GM18867 (cell line): ENCODE results near the gene AFF1.
"Not testable (repeated sequence)": the region's sequence is repeated elsewhere in the genome, so short reads cannot be mapped to it uniquely, and the experiment has no call there.

Experiments used
- ATAC-seq: cut with Tn5 transposase; IDR thresholded peaks from one replicate; pipeline ENCODE4 v1.9.1; 2021; ENCODE audit warnings: mild to moderate bottlenecking, moderate library complexity; ENCODE audit not compliant: unreplicated experiment

AFF1 gene

DNA sequence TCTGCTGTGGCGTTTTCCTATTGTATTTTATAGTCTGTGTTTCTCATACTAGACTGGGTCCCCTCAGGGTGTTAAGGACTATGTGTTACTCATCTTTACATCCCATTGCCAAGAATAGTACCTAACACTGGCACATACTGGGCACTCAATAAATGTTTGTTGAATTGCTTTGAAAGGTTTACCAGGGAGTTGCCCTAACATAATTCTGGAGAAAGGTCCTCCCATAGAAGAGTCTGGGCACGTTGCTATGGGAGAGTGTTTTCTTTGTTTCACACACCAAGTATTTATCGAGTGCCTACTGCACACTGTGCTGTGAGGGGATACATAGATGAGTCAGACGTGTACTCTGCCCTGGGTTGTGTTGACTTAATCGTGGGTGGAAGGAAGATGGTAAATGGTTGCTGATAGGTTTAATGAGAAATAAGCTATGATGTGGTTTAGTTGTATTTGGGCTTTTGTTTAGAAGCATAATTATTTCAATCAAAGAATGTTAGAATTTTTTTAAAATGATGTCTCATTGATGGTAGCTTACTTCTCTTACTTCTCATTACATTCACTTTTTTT is 42.9 kb downstream of the AFF1 start:
- ATAC-seq, result peak; percentile 92

DNA sequence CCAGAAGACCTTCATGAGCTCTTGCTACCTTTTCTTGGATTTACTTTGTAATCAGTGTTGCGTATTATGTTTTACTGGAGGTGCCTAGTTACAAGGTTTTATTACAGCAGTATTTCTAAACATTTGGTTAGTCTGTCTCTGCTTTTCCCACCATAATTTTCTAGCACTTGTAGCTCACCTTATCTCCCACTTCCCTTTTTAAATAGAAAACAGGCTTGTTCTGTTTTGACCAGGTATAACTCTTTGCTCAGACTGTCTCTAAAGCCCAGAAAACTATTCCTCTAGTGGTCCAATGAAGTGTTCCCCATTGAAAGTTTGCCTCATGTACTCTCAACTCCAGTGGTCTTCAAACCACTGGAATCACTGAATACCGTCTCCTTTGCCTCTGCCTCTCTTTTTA is 43.9 kb downstream of the AFF1 start:
- no peak for ATAC-seq

GRCh38 chr4:86980230-86980629 is 45.4 kb downstream of the AFF1 start:
- ATAC-seq, result no peak

- ATAC-seq, result no peak
These were observed 47.0 kb downstream of the AFF1 start for GRCh38 chr4:86981789-86982188.

DNA sequence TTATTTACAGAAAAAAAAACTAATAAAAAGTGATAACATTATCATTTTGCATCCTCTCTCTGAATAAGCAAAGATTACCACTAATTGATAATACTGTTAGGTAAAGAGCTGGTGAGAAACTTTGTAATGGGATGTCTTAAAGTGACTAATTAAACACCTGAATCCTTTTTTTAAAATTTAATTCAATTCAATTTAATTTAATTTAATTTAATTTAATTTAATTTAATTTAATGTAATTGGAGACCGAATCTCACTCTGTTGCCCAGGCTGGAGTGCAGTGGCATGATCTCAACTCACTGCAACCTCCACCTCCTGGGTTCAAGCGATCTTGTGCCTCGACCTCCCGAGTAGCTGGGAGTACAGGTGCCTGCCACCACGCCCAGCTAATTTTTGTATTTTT is 51.0 kb downstream of the AFF1 start:
- not testable (repeated sequence) for ATAC-seq

DNA sequence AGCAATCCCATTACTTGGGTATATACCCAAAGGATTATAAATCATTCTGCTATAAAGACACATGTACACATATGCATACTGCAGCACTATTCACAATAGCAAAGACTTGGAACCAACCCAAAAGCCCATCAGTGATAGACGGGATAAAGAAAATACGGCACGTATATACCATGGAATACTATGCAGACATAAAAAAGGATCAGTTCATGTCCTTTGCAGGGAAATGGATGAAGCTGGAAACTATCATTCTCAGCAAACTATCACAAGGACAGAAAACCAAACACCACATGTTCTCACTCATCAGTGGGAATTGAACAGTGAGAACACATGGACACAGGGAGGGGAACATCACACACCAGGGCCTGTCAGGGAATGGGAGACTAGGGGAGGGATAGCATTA is 54.8 kb downstream of the AFF1 start:
- not testable (repeated sequence) for ATAC-seq

DNA sequence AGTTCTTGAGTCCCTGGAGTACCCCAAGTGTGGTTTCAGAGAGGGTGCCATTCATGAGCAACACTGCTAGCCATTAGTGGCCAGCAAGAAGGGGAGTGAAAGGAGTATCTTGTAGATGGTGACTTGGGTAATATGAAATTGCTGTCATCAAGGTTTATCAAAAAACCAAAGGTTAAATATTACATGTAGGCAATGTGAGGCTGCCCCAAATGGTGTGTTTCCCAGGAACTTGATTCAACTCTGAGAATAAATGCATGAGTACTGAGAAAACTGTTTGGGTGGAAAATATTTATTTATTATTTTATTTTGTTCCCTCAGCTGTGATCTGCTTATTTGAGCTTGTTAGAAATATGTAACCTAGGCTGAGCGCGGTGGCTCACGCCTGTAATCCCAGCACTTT is 55.7 kb downstream of the AFF1 start:
- ATAC-seq, result no peak

DNA sequence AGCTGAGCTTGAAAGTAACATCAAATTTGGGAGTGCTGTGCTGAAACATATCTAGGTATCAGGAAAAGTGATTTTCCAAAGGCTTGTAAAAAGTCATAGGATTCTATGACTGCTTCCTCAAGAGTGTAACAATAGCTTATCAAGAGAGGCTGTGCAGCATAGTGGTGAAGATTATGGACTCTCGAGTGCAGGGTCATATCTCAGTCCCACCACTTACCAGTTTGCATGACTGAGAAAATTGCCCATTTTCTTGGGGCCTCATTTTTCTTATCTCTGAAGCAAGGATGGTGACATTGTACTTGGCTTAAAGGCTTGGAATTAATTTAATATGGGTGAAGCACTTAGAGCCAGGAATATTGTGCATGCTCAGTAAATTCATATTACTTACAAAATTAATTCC is 57.2 kb downstream of the AFF1 start:
- no peak for ATAC-seq

DNA sequence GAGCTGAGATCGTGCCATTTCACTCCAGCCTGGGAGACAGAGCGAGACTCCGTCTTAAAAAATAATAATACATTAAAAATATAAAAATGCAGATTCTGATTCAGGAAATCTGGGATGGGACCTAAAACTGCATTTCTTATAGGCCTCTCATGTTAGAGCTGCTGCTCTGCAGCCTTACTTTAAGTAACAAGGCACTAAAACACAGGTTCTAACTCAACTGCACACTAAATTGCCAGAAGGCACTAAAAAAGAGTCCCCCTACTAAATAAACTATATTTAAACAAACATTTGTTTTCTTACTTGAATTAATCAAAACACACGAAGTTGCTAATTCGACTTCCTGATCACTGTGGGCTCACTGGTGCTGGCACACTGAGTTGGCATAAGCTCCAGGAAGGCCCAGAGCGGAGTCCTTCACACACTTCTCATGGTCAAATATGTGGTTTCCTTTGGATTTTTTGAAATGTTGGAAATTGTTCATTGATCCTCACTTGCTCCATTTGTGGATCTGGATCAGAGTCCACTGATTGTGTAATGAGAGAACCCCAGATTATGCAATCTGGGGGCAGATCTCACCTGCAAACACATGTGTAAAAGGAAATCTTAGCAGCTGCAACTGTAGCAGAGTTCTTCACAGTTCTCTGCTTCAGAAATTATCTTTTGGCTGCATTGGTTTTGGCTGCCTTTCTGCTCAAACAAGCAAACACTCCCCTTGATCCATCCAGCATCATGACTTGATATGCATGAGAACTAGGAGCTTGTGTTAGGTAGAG is 59.3 kb downstream of the AFF1 start:
- no peak for ATAC-seq

- no peak for ATAC-seq
These were observed 59.9 kb downstream of the AFF1 start for GRCh38 chr4:86994686-86995085.

- ATAC-seq, result not testable (repeated sequence)
These were observed 61.7 kb downstream of the AFF1 start for GRCh38 chr4:86996510-86996909.

DNA sequence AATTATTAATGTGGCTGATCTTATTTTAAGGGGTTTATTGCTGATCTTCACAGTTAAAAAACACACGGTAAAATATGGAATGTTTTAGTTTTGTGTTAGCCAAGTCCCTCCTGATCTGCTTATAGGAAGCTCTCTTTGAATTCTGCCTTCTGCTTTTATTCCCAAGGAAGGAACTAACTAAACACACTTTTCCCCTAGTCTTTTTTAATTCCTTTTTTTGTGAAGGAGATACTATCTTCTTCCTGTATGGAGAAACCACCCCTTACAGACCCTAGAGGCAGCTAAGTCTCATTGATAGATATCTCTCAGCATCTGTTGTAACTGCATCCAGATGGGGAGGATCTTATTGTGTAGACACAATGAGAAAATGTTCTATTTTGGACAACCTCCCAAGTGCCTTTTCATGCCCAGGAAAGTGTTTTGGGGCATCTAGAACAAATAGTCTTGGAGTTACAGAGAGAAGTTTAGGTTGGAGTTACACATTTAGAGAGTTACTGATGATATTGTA is 64.4 kb downstream of the AFF1 start:
- no peak for ATAC-seq

DNA sequence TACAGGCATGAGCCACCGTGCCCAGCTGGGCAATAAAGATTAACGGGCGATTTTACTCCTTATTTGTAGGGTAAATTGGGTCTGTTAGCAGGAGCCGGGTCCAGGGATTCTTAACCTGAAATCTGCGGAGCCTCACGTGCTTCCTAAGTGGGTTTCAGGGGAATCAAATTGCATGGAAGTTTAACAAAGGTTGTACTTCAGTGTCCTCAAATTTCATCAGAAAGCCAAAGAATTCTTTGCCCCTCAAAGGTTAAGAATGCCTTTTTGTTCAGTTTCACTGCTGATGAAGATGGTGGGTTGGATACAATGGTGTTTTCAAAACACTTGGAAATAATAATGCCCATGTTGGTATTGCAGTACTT is 67.9 kb downstream of the AFF1 start:
- ATAC-seq, result no peak

- no peak for ATAC-seq
These were observed 68.5 kb downstream of the AFF1 start for GRCh38 chr4:87003266-87003665.

GRCh38 chr4:87005369-87005689 is 70.5 kb downstream of the AFF1 start:
- no peak for ATAC-seq

DNA sequence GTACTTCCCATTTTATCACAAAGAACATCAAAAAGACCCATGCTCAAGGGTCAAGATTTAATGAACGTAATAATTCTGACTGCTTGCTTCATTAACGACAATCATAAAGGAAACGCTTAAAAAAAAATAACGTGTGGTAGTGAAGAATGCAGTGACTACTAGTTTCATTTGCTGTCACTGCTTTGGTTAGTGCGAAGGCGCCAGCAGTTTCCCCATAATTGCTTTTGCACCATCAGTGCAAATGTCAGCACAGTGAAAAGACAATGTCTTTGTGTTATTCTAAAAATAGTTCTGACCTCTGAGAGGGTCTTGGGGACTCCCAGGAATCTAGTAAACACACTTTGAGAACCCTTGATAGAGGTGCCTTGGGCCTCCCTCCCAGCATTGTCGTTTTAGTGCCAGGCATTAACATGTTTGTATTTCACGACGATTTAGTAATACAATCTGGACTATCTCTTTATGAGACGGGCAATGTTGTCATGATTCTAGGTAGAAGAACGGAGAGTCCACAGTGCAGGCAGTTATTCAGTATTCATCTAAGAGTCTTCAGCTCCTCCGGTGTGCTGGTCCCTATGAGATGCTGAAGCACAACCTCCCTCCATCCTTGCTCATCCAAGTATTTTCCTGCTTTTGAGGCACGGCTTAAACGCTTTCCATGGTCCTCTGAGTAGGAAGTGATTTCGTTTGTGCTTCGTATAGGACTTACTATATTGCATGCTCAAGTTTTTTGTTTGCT is 71.0 kb downstream of the AFF1 start:
- ATAC-seq, result peak; percentile 22

DNA sequence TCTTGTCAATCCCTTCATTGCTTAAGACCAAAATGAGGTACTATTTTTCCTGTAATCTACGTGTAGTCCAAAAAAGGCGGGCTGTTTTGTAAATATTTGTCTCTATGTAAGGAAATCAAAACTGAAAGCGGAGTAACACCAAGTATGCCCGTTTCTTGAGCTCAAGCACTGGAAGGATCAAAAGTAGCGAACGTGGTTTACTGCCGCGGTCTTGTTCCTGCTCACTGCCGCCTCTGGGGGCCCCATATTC is 71.5 kb downstream of the AFF1 start:
- peak; percentile 62 for ATAC-seq

- ATAC-seq, result peak; percentile 75
These were observed 72.1 kb downstream of the AFF1 start for GRCh38 chr4:87006676-87007527.

DNA sequence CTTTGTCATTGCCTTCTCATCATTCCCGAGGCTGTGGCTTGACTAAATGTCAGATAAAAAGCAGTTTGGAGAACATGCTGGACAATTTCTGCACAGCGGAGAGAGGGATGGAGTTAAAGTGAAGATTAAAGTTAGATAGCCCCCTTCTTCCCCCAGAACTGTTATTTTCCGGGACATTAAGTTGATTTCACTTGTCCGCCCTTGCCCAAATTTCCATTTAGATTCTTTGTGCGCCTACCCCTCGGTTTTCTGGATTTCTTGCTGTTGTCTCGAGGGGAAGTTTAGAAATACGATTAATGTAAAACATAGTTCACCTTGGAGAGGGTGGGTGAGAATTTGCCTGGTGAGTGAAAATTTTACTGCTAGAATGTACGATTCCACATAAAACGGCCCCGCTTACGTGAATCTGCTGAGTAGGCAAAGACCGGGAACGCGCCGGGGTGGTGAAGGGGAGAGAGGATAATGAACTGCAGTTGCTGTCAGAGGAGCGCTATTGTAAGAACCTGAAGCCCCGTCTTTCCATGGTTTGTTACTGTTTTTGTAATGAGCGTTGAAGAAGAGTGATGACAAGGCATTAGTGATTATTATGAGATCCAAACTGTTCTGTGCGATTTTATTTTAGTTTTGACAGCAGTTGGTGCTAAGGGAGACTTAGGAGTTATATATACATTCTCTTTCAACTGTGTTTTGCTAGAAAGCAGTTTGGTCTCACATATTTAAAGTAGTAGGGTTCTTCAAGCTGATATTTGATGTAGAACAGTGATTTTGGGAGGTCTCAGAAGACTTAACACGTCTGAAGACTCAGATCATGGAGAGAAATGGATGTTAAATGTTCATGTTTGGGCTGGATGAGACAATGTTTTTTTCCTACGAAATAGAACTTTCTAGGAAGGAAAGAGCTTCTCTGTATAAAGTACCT is 73.0 kb downstream of the AFF1 start:
- ATAC-seq, result no peak

- ATAC-seq, result no peak
These were observed 74.4 kb downstream of the AFF1 start for GRCh38 chr4:87009095-87009648.
